SK-N-SH (cell line): Measurements from ENCODE around the gene RIPOR2. TPM values are rescaled to one million over a fixed set of nuclear protein-coding genes. Genes with fewer than 3 reads are reported as not detected.

Experiments
- CTCF ChIA-PET: fragments of 300-600, 350-600 bp; formaldehyde crosslinking; extraction: SDS; loops from one replicate; lab custom pipeline; 2021; lab: Yijun Ruan, JAX
- POLR2A ChIA-PET: fragments of 350-600 bp; sonication (Branson Sonifier 250); formaldehyde crosslinking; extraction: SDS; loops from one replicate; lab custom pipeline; 2020; ENCODE audit warnings: antibody characterized with exemption, inconsistent platforms; lab: Yijun Ruan, JAX
- DNase-seq: peaks from one replicate; pipeline ENCODE4 v3.0.0; 2012
- H2AFZ ChIP-seq: fragments of 200-600 bp; sonication (generic); 2 replicates; pipeline ENCODE4 v1.8.1; 2016; ENCODE audit warnings: antibody characterized with exemption, mild to moderate bottlenecking, low read depth
- H3F3A ChIP-seq: fragments of 200-600 bp; sonication (generic); replicated peaks from 2 replicates; pipeline ENCODE3; 2016; ENCODE audit warnings: antibody characterized with exemption, mild to moderate bottlenecking; ENCODE audit not compliant: insufficient read depth
- H3K27ac ChIP-seq, 2 experiments: fragments of 200-500 bp in 1 of 2; fragments of 200-600 bp in 1 of 2; sonication (Bioruptor generic) in 1 of 2; sonication (generic), shearing (Covaris generic) in 1 of 2; 2 replicates each; pipeline versions ENCODE4 v1.5.1 to v1.6.1; 2014 to 2016; ENCODE audit warnings: low read depth in 2 of 2, inconsistent platforms in 1 of 2, low read length in 1 of 2, mild to moderate bottlenecking in 1 of 2, mixed read lengths in 1 of 2
- H3K27me3 ChIP-seq: fragments of 200-600 bp; sonication (generic), shearing (Covaris generic); 2 replicates; pipeline ENCODE4 v1.6.1; 2016; ENCODE audit warnings: mixed run types; ENCODE audit not compliant: insufficient read depth
- H3K36me3 ChIP-seq, 2 experiments: fragments of 200-500 bp in 1 of 2; fragments of 200-600 bp in 1 of 2; sonication (Bioruptor generic) in 1 of 2; sonication (generic) in 1 of 2; replicated peaks in 1 of 2; 2 replicates each; pipeline versions ENCODE3 to v1.5.1; 2014 to 2016; ENCODE audit warnings: low read length in 1 of 2, mild to moderate bottlenecking in 1 of 2; ENCODE audit not compliant: insufficient read depth in 2 of 2, control insufficient read depth in 1 of 2
- H3K4me1 ChIP-seq, 2 experiments: fragments of 200-500 bp in 1 of 2; fragments of 200-600 bp in 1 of 2; sonication (Bioruptor generic) in 1 of 2; sonication (generic), shearing (Covaris generic) in 1 of 2; 2 replicates each; pipeline versions ENCODE4 v1.5.1 to v1.6.1; 2014 to 2016; ENCODE audit warnings: low read depth in 1 of 2, low read length in 1 of 2, mixed run types in 1 of 2; ENCODE audit not compliant: insufficient read depth in 2 of 2, control insufficient read depth in 1 of 2
- H3K4me2 ChIP-seq: fragments of 200-600 bp; sonication (generic), shearing (Covaris generic); 2 replicates; pipeline ENCODE4 v1.6.1; 2017; ENCODE audit warnings: mixed run types
- H3K4me3 ChIP-seq, 2 experiments: fragments of 200-500 bp in 1 of 2; fragments of 200-600 bp in 1 of 2; sonication (Bioruptor generic) in 1 of 2; sonication (generic), shearing (Covaris generic) in 1 of 2; 2 replicates each; pipeline versions ENCODE4 v1.5.1 to v1.8.1; 2014 to 2016; ENCODE audit warnings: low read depth in 2 of 2, inconsistent platforms in 1 of 2, low read length in 1 of 2, mild to moderate bottlenecking in 1 of 2, mixed read lengths in 1 of 2, moderate library complexity in 1 of 2
- H3K79me2 ChIP-seq: fragments of 200-600 bp; sonication (generic); 2 replicates; pipeline ENCODE4 v1.8.1; 2017; ENCODE audit warnings: mild to moderate bottlenecking; ENCODE audit not compliant: insufficient read depth
- H3K9ac ChIP-seq: fragments of 200-600 bp; sonication (generic); 2 replicates; pipeline ENCODE4 v1.6.1; 2017; ENCODE audit warnings: mixed run types
- H3K9me2 ChIP-seq: fragments of 200-600 bp; sonication (generic); 2 replicates; pipeline ENCODE4 v1.6.1; 2017; ENCODE audit warnings: mixed run types
- H3K9me3 ChIP-seq: fragments of 200-600 bp; sonication (generic); 2 replicates; pipeline ENCODE4 v1.6.1; 2017; ENCODE audit warnings: mixed run types, mild to moderate bottlenecking, moderate library complexity
- H4K20me1 ChIP-seq: fragments of 200-600 bp; sonication (generic); 2 replicates; pipeline ENCODE4 v1.6.1; 2017; ENCODE audit warnings: mild to moderate bottlenecking, mixed run types; ENCODE audit not compliant: insufficient read depth
- CHD2 ChIP-seq: fragments of 150-350 bp; IDR thresholded peaks from 2 replicates; pipeline ENCODE4 v1.6.1; 2018; ENCODE audit warnings: low read length; ENCODE audit not compliant: partially characterized antibody
- CTCF ChIP-seq: fragments of 200-600 bp; sonication (generic); IDR thresholded peaks from 2 replicates; pipeline ENCODE4 v1.6.1; 2017; ENCODE audit warnings: antibody characterized with exemption, mild to moderate bottlenecking, moderate library complexity
- EP300 ChIP-seq, 2 experiments: IDR thresholded peaks; 2 replicates each; pipeline versions ENCODE4 v1.4.0 to v1.6.1; 2012; ENCODE audit warnings: borderline replicate concordance in 1 of 2, low read depth in 1 of 2, low read length in 1 of 2
- FOSL2 ChIP-seq: IDR thresholded peaks from 2 replicates; pipeline ENCODE4 v1.4.0; 2012; ENCODE audit warnings: low read depth, mild to moderate bottlenecking, moderate library complexity, borderline replicate concordance
- FOXJ3 ChIP-seq: sonication (generic); formaldehyde crosslinking; IDR thresholded peaks from 2 replicates; pipeline ENCODE4 v1.5.1; 2020; ENCODE audit warnings: mild to moderate bottlenecking, missing genetic modification reagents
- FOXM1 ChIP-seq: IDR thresholded peaks from 2 replicates; pipeline ENCODE4 v1.4.0; 2012; ENCODE audit warnings: low read depth, mild to moderate bottlenecking
- GABPA ChIP-seq: IDR thresholded peaks from 2 replicates; pipeline ENCODE4 v1.4.0; 2012; ENCODE audit warnings: low read depth, mild to moderate bottlenecking
- MEF2A ChIP-seq: IDR thresholded peaks from 2 replicates; pipeline ENCODE4 v1.4.0; 2012; ENCODE audit warnings: low read depth, borderline replicate concordance
- POLR2AphosphoS5 ChIP-seq: IDR thresholded peaks from 2 replicates; pipeline ENCODE4 v1.6.1; 2012; ENCODE audit warnings: low read depth, low read length
- RAD21 ChIP-seq: IDR thresholded peaks from 2 replicates; pipeline ENCODE4 v1.6.1; 2012; ENCODE audit warnings: mild to moderate bottlenecking, low read length
- REST ChIP-seq: IDR thresholded peaks from 2 replicates; pipeline ENCODE4 v1.6.1; 2012; ENCODE audit warnings: mild to moderate bottlenecking, low read depth, low read length, moderate library complexity
- RXRA ChIP-seq: IDR thresholded peaks from 2 replicates; pipeline ENCODE4 v1.4.0; 2012; ENCODE audit warnings: low read depth, mild to moderate bottlenecking, borderline replicate concordance
- SIN3A ChIP-seq: IDR thresholded peaks from 2 replicates; pipeline ENCODE4 v1.6.1; 2012; ENCODE audit warnings: low read depth, mild to moderate bottlenecking, low read length, moderate library complexity, borderline replicate concordance
- SMC3 ChIP-seq: IDR thresholded peaks from 2 replicates; pipeline ENCODE4 v1.6.1; 2012; ENCODE audit warnings: low read depth, low read length, improper control_type of control experiment
- TAF1 ChIP-seq: IDR thresholded peaks from 2 replicates; pipeline ENCODE4 v1.6.1; 2012; ENCODE audit warnings: low read depth, mild to moderate bottlenecking, low read length, moderate library complexity, borderline replicate concordance
- TEAD4 ChIP-seq: IDR thresholded peaks from 2 replicates; pipeline ENCODE4 v1.4.0; 2012; ENCODE audit warnings: mild to moderate bottlenecking, borderline replicate concordance; ENCODE audit not compliant: insufficient read depth
- USF2 ChIP-seq: fragments of 150-350 bp; IDR thresholded peaks from 2 replicates; pipeline ENCODE4 v1.6.1; 2017; ENCODE audit warnings: antibody characterized with exemption, low read length, low read depth, borderline replicate concordance
- YY1 ChIP-seq: IDR thresholded peaks from 2 replicates; pipeline ENCODE4 v1.4.0; 2012; ENCODE audit warnings: low read depth, mild to moderate bottlenecking
- ZBTB33 ChIP-seq: IDR thresholded peaks from 2 replicates; pipeline ENCODE4 v1.4.0; 2012; ENCODE audit warnings: low read depth, borderline replicate concordance
- WGBS: methylation state at CpG from one replicate; pipeline ENCODE4 v1.1.6; 2017; ENCODE audit warnings: low lambda C conversion rate; 5-methylcytosine and 5-hydroxymethylcytosine counted together
- polyA plus RNA-seq, 3 experiments: library from polyadenylated mRNA; depleted of rRNA; stranded (reverse); fragments of >200 nt; gene quantifications; 2 replicates each; pipeline ENCODE4 v1.2.3, GENCODE V29; 2012

RIPOR2 gene
- polyA plus RNA-seq, 1 of the 3 experiments (the other 2 are of a cell fraction): 0.05 TPM

GRCh38 chr6:24900917-24901697, 34.7 kb downstream of the RIPOR2 start:
- Histone ChIP-seq H3K9me3 (no peaks in the 10 kb centered on the region), H4K20me1 (no peaks in the 10 kb centered on the region), H3K4me1 (no peaks in the 10 kb centered on the region; a peak in 1 of 4 replicates), H3K4me2 (no peak overlapping the region), H3K27me3 (no peaks in the 10 kb centered on the region), H3K79me2 (no peaks in the 10 kb centered on the region), H3K36me3 (no peaks in the 10 kb centered on the region), H3K9me2 (no peaks in the 10 kb centered on the region), H3K27ac (no peak overlapping the region), H3K9ac (no peak overlapping the region), H3F3A (no peaks in the 10 kb centered on the region), H3K4me3 (no peak overlapping the region), H2AFZ (no peak overlapping the region)
- POLR2A ChIA-PET: no interaction called here
- TF ChIP-seq ZBTB33 (no peak), CHD2 (no peak), TAF1 (no peak), YY1 (no peak), RAD21 (no peak), FOXM1 (no peak), SIN3A (no peak), FOSL2 (no peak), REST (no peak), EP300 (IDR thresholded peaks at IDR 0.05; ENCODE audit: borderline replicate concordance in 1 of 2, low read depth in 1 of 2, low read length in 1 of 2) (no peak), RXRA (no peak), FOXJ3 (CRISPR knock-in tag) (no peak), GABPA (no peak), USF2 (no peak), CTCF (no peak), MEF2A (no peak), POLR2AphosphoS5 (no peak), SMC3 (no peak), TEAD4 (no peak)
- CTCF ChIA-PET: interaction anchor here (1.7 to 2.8 kb wide), 2 partner anchors 9 to 170 kb away, joined by 4 to 15 read pairs; no protein-coding TSS in a partner anchor
- DNase-seq: no peak
- 61% methylated on average over 6 of the region's 6 CpGs for WGBS
